HT-29 (cell line): ENCODE results near the gene WT1. TPM values are rescaled to one million over a fixed set of nuclear protein-coding genes. Genes with fewer than 3 reads are reported as not detected.
"Not testable (repeated sequence)": the region's sequence is repeated elsewhere in the genome, so short reads cannot be mapped to it uniquely, and the experiment has no call there.

Experiments used
- DNase-seq: peaks from one replicate; pipeline ENCODE4 v3.0.0-alpha.2; 2015; ENCODE audit warnings: low spot score
- total RNA-seq: library from RNA; depleted of rRNA; stranded (reverse); fragments of >200 nt; shearing (Covaris generic); gene quantifications from 2 replicates; pipeline ENCODE4 v1.2.3, GENCODE V29; 2014

WT1 gene
- total RNA-seq, 1 experiment from 2014 or later, result not detected

GRCh38 chr11:32388871-32389770 lies 46.2 kb downstream of the WT1 start:
- no peak for DNase-seq

GRCh38 chr11:32388365-32388764 lies 47.0 kb downstream of the WT1 start:
- DNase-seq, result no peak

- DNase-seq, result no peak
Measured at GRCh38 chr11:32387411-32387810, 47.9 kb downstream of the WT1 start.

GRCh38 chr11:32386770-32387377 lies 48.5 kb downstream of the WT1 start:
- DNase-seq, result no peak

GRCh38 chr11:32385998-32386397 lies 49.3 kb downstream of the WT1 start:
- peak; percentile 80 for DNase-seq

GRCh38 chr11:32382339-32383049 lies 52.8 kb downstream of the WT1 start:
- no peak for DNase-seq

- DNase-seq, result no peak
Measured at GRCh38 chr11:32381179-32381578, 54.2 kb downstream of the WT1 start.

- DNase-seq, result no peak
Measured at GRCh38 chr11:32379719-32380118, 55.6 kb downstream of the WT1 start.

GRCh38 chr11:32375826-32376225 lies 59.5 kb downstream of the WT1 start:
- no peak for DNase-seq

- DNase-seq, result peak; percentile 50
Measured at GRCh38 chr11:32374261-32374711, 61.1 kb downstream of the WT1 start.

GRCh38 chr11:32369987-32370386 lies 65.4 kb downstream of the WT1 start:
- not testable (repeated sequence) for DNase-seq

- DNase-seq, result no peak
Measured at GRCh38 chr11:32366666-32367065, 68.7 kb downstream of the WT1 start.

GRCh38 chr11:32365192-32365591 lies 70.1 kb downstream of the WT1 start:
- DNase-seq, result no peak

- no peak for DNase-seq
Measured at GRCh38 chr11:32358729-32359128, 76.6 kb downstream of the WT1 start.

GRCh38 chr11:32353884-32354283 lies 81.5 kb downstream of the WT1 start:
- no peak for DNase-seq

GRCh38 chr11:32348502-32348901 lies 86.8 kb downstream of the WT1 start:
- no peak for DNase-seq

- no peak for DNase-seq
Measured at GRCh38 chr11:32344946-32345345, 90.4 kb downstream of the WT1 start.

GRCh38 chr11:32343325-32344008 lies 91.9 kb downstream of the WT1 start:
- no peak for DNase-seq

- no peak for DNase-seq
Measured at GRCh38 chr11:32341620-32342613, 93.4 kb downstream of the WT1 start.

GRCh38 chr11:32340181-32340580 lies 95.2 kb downstream of the WT1 start:
- DNase-seq, result no peak
